Stromal cell of bone marrow (primary cell): ENCODE data around the gene RNF112.

Experiments used
- DNase-seq: peaks from one replicate; pipeline ENCODE4 v3.0.0-alpha.2; 2012; ENCODE audit warnings: low read depth

RNF112 gene

DNA sequence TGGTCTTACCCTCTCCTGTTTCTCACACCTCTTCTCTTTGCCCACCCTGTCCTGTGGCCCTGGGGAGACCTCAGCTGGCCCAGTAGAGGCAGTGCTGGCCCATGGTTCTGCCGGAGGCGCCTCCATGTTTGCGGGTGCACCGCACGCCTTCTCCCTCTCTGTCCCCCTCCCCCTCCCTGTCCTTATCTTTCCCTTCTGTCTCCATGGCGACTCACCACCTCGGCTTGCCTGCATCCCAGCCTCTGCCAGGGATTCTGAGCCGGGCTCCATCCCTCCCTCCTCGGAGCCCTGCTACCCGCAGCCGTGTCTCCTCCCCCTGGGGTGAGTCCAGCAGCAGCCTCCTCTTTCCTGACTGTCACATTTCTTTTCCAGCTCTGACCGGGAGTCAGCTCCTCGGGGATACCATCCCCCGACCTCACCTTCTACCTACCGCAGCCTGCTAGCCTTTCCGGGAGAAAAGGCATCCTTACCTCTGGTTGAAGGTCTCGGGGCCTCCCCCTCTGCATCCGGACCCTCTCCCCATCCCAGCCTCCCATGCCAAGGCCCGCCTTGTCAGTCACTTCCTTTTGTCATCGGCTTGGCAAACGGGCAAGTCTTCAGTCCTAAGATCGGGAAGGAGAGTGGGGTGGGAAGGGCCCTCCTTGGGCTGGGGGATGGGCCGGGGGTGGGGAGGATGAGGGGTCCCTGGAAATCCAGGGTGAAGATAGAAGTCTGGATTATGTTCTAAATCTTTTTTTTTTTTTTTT, at the start of gene RNF112:
Gene RNF112, plus strand, starts transcription at position 358 of the 746 bp plus-strand sequence. Its CDS starts 177 bp downstream, at position 535.
- DNase-seq, result peak; percentile 18

GRCh38 chr17:19361326-19361725, 49.7 kb upstream of the RNF112 start:
- no peak for DNase-seq

DNA sequence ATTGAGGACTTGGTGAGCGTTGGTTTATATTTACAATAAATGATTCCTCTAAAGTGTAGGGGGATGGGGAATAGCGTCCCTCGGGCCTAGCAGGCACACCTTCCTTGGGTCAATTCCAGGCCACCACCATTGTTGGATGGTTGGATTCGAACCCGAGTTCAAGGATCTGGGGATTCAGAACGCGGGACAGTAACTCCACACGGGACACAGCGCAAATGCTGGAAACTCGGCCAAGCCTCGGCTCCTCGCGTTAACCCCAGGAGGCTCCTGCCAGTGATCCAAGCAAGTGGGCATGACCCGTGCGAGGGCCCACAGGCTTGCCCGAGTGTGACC, 49.1 kb upstream of the RNF112 start:
- DNase-seq, result no peak

- peak; percentile 71 for DNase-seq
Measured at GRCh38 chr17:19362277-19363113, 48.5 kb upstream of the RNF112 start, which contains the start of gene B9D1. Gene B9D1, minus strand, starts transcription at chr17:19362723. Its CDS starts 154 bp downstream, at chr17:19362569.

- no peak for DNase-seq
Measured at GRCh38 chr17:19363114-19363438, 48.0 kb upstream of the RNF112 start.

DNA sequence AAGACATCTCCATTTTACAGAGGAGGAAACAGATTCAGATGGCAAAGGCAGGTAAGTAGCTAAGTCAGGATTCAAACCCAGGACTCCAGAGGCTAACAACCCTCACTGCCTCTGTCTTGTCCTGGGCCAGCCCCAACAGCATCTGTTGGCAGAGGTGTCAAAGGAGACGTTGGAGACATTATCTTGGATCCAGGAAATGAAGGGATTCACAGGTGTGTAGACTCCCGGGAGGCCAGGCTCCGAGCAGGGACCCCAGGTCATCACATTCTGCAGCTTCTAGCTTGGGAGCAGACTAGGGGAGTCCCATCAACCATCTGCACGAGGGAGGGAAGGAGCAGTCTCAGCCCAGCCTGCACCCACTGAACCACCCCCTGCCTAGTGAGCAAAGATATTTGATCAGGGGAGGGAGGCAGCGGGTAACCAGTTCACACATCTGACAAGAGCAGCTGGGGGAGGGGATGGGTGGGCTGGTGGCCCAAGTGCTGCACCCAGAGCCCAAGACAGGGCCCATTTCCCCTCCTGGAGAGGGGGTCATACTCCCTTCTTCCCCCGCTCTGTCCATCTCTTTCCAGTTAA, 47.5 kb upstream of the RNF112 start:
- no peak for DNase-seq

- no peak for DNase-seq
Measured at GRCh38 chr17:19364699-19365498, 46.1 kb upstream of the RNF112 start.

- no peak for DNase-seq
Measured at GRCh38 chr17:19365499-19365817, 45.6 kb upstream of the RNF112 start.

- no peak for DNase-seq
Measured at GRCh38 chr17:19365833-19366636, 45.0 kb upstream of the RNF112 start.

- no peak for DNase-seq
Measured at GRCh38 chr17:19366637-19366972, 44.4 kb upstream of the RNF112 start.

- DNase-seq, result no peak
Measured at GRCh38 chr17:19368229-19368628, 42.8 kb upstream of the RNF112 start.

DNA sequence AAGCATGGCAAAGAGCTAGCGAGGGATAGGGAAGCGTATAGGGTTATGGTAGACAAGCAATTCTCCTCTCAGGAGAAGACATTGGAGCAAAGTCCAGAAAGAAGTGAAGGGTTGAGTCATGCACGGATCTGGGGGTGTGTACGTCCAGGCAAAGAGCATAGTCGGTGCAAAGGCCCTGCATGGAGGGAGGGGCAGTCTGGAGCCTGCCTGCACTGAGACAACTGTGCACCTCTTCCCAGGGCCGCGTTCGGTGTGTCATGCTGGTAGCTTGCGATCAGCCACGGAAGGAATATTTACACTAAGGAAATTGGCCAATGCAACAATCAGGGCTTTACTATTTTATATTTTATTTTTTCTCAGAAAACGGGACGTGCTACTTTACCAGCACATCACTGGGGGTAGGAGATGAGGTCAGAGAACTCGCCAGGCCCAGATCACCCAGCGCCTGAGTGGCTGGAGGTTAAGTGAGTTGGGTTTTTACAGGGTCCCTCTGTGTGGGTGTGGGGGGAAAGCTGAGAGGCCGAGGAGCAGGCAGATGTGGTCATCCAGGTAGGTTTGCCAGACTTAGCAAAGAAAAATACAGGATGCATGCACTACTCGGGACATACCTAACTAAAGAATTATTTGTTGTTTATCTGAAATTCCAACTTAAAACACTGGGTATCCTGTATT, 41.8 kb upstream of the RNF112 start:
- no peak for DNase-seq

DNA sequence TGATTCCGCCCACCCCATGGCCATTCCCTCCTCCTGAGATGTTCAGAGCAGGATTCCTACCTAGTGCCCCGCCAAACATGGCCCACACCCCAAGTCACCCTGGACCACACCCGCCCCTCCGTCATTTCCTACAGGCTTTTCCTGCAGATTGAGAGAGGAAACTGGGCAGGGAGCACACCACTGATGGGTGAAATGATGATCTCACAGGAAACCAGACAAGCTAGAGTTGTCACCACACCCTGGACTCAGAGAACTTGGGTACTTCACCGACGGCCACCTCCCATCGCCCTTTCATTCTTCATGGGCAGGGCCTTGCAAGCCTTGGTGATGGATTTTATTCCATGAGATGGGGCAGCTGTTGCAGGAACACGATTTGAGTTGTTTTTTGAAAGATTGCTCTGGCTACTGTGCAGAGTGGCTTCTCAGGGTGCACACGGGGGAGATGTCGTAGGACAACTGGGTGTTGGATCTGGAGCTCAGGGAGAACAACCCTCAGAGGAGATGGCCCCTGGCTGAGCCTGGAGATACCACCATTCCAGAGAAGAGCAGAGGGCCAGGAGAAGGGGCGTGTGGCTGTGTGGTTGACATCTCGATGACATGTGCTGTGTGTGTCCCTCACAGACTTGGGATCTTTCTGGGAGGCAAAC, 41.1 kb upstream of the RNF112 start:
- DNase-seq, result no peak

DNA sequence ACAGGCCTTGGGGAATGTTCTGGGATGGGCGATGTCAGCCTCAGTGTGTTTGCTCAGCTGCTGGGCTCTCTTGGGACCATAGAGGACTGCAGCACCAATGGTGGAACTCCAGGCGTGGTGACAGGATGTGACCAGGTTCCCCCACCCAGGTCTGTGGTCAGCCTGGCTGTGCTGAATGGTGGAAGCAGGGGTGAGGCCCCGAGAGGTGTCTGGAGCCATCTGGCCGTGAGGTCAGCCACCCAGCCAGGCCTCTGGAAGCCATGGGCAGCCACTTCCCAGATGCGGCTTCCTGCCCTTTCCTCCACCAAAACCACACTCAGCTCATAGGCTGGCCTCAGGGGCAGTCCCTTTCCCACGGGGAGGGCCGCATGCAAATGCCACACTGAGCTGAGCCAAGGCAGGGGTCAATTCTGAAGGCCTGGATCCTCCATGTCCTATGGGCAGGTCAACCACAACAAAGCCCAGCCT, 40.5 kb upstream of the RNF112 start:
- no peak for DNase-seq

DNA sequence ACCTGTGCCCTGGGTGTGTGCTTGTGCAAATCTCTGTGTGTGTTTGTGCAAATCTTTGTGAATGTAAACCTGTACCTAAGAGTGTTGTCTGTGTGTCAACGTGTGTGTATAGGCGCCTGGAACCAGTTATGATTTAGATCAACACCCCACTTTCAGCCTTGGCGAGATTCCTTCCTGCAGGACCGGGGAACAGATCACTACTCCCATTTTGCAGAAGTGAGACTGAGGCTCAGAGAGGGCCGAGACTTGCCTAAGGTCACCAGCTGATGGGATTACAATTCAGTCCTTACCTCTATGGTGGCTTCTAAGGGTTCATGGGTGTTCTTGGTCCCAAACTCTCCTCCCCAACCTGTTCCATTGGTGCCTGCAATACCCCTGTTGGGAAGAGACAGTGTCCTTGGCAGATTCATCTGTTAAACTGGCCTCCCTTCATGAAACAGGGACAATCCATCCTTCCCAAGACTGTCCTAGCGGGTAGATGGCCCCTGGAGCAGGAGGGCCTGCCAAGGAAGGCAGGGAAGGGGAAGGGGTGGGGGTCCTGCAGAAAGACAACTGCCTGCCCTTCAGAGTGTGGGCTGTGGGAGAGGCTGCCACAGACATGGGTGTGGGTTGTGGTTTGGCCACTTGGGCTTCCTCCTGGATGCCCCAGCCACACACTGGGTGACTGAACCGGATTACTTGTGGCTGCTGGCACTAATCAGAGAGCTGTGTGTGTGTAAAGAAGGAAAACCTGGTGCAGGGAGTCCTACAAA, 39.6 kb upstream of the RNF112 start:
- no peak for DNase-seq

DNA sequence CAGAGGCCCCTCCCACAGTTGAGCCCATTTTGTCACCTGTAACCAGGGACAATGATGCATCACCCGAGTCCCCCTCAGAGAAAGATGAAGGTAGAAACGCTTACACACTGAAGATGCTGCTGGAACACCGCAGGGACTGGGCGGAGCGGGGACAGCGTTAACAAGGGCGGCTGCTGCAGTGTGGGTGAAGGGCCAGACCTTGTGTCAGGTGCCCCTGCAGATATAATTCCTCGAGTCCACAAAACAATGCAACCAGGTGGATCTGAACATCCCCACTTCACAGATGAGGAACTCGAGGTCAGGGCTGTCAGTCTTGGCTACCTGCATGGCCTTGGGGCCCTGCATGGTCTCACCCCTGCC, 39.0 kb upstream of the RNF112 start:
- DNase-seq, result no peak

GRCh38 chr17:19372439-19372838, 38.6 kb upstream of the RNF112 start:
- no peak for DNase-seq

GRCh38 chr17:19372866-19373504, 38.0 kb upstream of the RNF112 start:
- no peak for DNase-seq

DNA sequence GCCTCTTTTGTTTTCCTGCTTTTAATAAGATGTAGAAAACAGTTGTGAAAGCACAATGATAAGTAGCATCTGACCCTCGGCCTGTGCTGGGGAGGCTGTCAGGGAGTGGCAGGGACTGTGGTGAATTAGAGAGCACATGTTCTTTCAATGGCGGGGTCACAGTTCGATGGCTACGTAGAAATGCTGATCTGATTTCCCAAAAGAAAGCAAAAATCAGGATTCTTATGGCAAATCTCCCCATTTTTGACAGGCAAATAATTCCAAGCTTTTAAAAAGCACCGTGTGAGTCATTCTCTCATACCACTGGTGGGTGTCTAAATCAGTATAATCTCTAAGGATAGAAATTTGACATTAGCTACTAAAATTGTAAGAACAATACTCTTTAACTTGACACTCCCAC, 36.9 kb upstream of the RNF112 start:
- DNase-seq, result no peak
